ENCODE data around the gene DGAT2L6.

The DGAT2L6 gene

GRCh38 chrX:70134116-70134477 lies 43.2 kb upstream of the DGAT2L6 start:
- TF ChIP-seq REST (IDR thresholded peaks at IDR 0.05; ENCODE audit: insufficient read depth in 1 of 2, low read depth in 2 of 2, low read length in 2 of 2) (no peak), SIN3A (IDR thresholded peaks at IDR 0.05; ENCODE audit: borderline replicate concordance, insufficient read depth, low read length) (no peak)

GRCh38 chrX:70138622-70139021 lies 38.7 kb upstream of the DGAT2L6 start:
- TF ChIP-seq POLR2AphosphoS5 (IDR thresholded peaks at IDR 0.05; ENCODE audit: low read depth, low read length) = no peak
- TF ChIP-seq FOXP2 (optimal IDR thresholded peaks at IDR 0.05; ENCODE audit: borderline replicate concordance, extremely low read depth, extremely low read length, insufficient read depth) = no peak
- no peak for TF ChIP-seq REST (IDR thresholded peaks at IDR 0.05; ENCODE audit: insufficient read depth in 1 of 2, low read depth in 2 of 2, low read length in 2 of 2)
- TF ChIP-seq TAF1 (IDR thresholded peaks at IDR 0.05; ENCODE audit: borderline replicate concordance, insufficient read depth, low read length) = no peak
- TF ChIP-seq SIN3A (IDR thresholded peaks at IDR 0.05; ENCODE audit: borderline replicate concordance, insufficient read depth, low read length) = no peak

- no peak for TF ChIP-seq POLR2AphosphoS5 (IDR thresholded peaks at IDR 0.05; ENCODE audit: low read depth, low read length)
- no peak for TF ChIP-seq REST (IDR thresholded peaks at IDR 0.05; ENCODE audit: insufficient read depth in 1 of 2, low read depth in 2 of 2, low read length in 2 of 2)
- no peak for TF ChIP-seq SIN3A (IDR thresholded peaks at IDR 0.05; ENCODE audit: borderline replicate concordance, insufficient read depth, low read length)
Measured at GRCh38 chrX:70139736-70140135, 37.5 kb upstream of the DGAT2L6 start.

GRCh38 chrX:70141373-70141772 lies 35.9 kb upstream of the DGAT2L6 start:
- TF ChIP-seq POLR2AphosphoS5 (IDR thresholded peaks at IDR 0.05; ENCODE audit: low read depth, low read length) (no peak), REST (IDR thresholded peaks at IDR 0.05; ENCODE audit: insufficient read depth in 1 of 2, low read depth in 2 of 2, low read length in 2 of 2) (no peak), FOXP2 (optimal IDR thresholded peaks at IDR 0.05; ENCODE audit: borderline replicate concordance, extremely low read depth, extremely low read length, insufficient read depth) (no peak), TAF1 (IDR thresholded peaks at IDR 0.05; ENCODE audit: borderline replicate concordance, insufficient read depth, low read length) (no peak), SIN3A (IDR thresholded peaks at IDR 0.05; ENCODE audit: borderline replicate concordance, insufficient read depth, low read length) (no peak)

Measured in PFSK-1 (cell line).